Transverse colon (tissue), 4 donors: ENCODE data around the gene CXCR2. TPM values are rescaled to one million over a fixed set of nuclear protein-coding genes. Genes with fewer than 3 reads are reported as not detected.
"Not testable (repeated sequence)": the region's sequence is repeated elsewhere in the genome, so short reads cannot be mapped to it uniquely, and the experiment has no call there.

ENCODE experiments used
- DNase-seq: peaks from one replicate; pipeline ENCODE4 v3.0.0-alpha.2; 2019
- H3K27ac ChIP-seq, 4 donors: fragments of 200-600 bp; sonication (generic); 2 replicates each; pipeline ENCODE4 v1.5.1; 2016 to 2018; ENCODE audit warnings: inconsistent platforms in 4 of 4
- H3K27me3 ChIP-seq: fragments of 200-600 bp; sonication (generic); 2 replicates; pipeline ENCODE4 v1.5.1; 2017; ENCODE audit warnings: inconsistent platforms
- H3K36me3 ChIP-seq, 4 donors: fragments of 200-600 bp; sonication (generic); 2 replicates each; pipeline ENCODE4 v1.5.1; 2017 to 2019; ENCODE audit warnings: inconsistent platforms in 4 of 4
- H3K4me1 ChIP-seq, 4 donors: fragments of 200-600 bp; sonication (generic); 2 replicates each; pipeline ENCODE4 v1.5.1; 2017 to 2020; ENCODE audit warnings: inconsistent platforms in 4 of 4
- H3K4me3 ChIP-seq, 4 donors: fragments of 200-600 bp; sonication (generic); 1 replicate in 1 of 4; 2 replicates in 3 of 4; pipeline versions ENCODE4 v1.5.1 to v1.6.1; 2017 to 2019; ENCODE audit warnings: inconsistent platforms in 4 of 4
- H3K9me3 ChIP-seq, 2 donors: fragments of 200-600 bp; sonication (generic); 2 replicates each; pipeline ENCODE4 v1.5.1; 2017 to 2019; ENCODE audit warnings: inconsistent platforms in 2 of 2
- CTCF ChIP-seq, 5 experiments: fragments of 200-600 bp in 3 of 5; fragments of 450-650 bp in 2 of 5; sonication (generic) in 3 of 5; IDR thresholded peaks; 1 replicate in 2 of 5; 2 replicates in 3 of 5; pipeline ENCODE4 v1.5.1; 2016 to 2017; ENCODE audit warnings: antibody characterized with exemption in 5 of 5, inconsistent platforms in 3 of 5, mild to moderate bottlenecking in 2 of 5, moderate library complexity in 1 of 5
- EP300 ChIP-seq: sonication (generic); formaldehyde crosslinking; IDR thresholded peaks from one replicate; pipeline ENCODE4 v1.6.1; 2017; ENCODE audit warnings: antibody characterized with exemption, low read depth
- POLR2A ChIP-seq: fragments of 450-650 bp; IDR thresholded peaks from one replicate; pipeline ENCODE4 v1.6.1; 2016; ENCODE audit warnings: antibody characterized with exemption, mild to moderate bottlenecking, moderate library complexity
- POLR2AphosphoS5 ChIP-seq, 3 donors: sonication (generic); formaldehyde crosslinking; IDR thresholded peaks; one replicate each; pipeline ENCODE4 v1.6.1; 2016; ENCODE audit warnings: antibody characterized with exemption in 3 of 3
- WGBS, 2 donors: methylation state at CpG; one replicate each; pipeline ENCODE4 v1.1.5; 2018; ENCODE audit warnings: low coverage in 1 of 2; 5-methylcytosine and 5-hydroxymethylcytosine counted together
- in situ Hi-C, 4 donors: fragments of 200-750 bp; cut with MboI; loops; one replicate each; pipeline versions ENCODE4 v1.15.0 to v1.15.1; 2017; ENCODE audit warnings: low sequenced_read_pairs in 3 of 4, low pct_ligation_motif_present in 1 of 4, low pct_unique_long_range_greater_than_20kb in 1 of 4
- intact Hi-C: fragments of 100-400 bp; cut with DNase I; formaldehyde crosslinking; loops from one replicate; pipeline ENCODE4 v1.15.1; 2023; ENCODE audit warnings: low total_unique reads
- total RNA-seq, 4 donors: library from RNA; depleted of rRNA; stranded (reverse); fragments of >200 nt; gene quantifications; one replicate each; pipeline ENCODE4 v1.1.0, GENCODE V29; 2016

Gene CXCR2
- total RNA-seq, 4 donors from 2014 or later: not detected

GRCh38 chr2:218097975-218098374, 27.9 kb upstream of the CXCR2 start:
- in situ Hi-C loops: no loop called here
- H3K27me3 ChIP-seq: no peaks in the 10 kb centered on the region

GRCh38 chr2:218108834-218109233, 17.0 kb upstream of the CXCR2 start:
- in situ Hi-C loops, H3K4me1 ChIP-seq, H3K9me3 ChIP-seq, DNase-seq, H3K36me3 ChIP-seq, H3K4me3 ChIP-seq, H3K27me3 ChIP-seq, intact Hi-C loops, H3K27ac ChIP-seq: not testable (repeated sequence)
- 85% methylated on average over 4 to 7 of the region's 7 CpGs for WGBS, 2 donors

More at GRCh38 chr2:218097975-218098374, 27.9 kb upstream of the CXCR2 start:
- no peak for DNase-seq
- TF ChIP-seq EP300 (no peak), CTCF (IDR thresholded peaks at IDR 0.05) (no peak), POLR2AphosphoS5 (IDR thresholded peaks at IDR 0.05) (no peak), POLR2A (no peak)
- H3K27ac ChIP-seq: no peak overlapping the region
- H3K36me3 ChIP-seq: no peaks in the 10 kb centered on the region
- H3K4me1 ChIP-seq: no peaks in the 10 kb centered on the region
- 70 to 71% methylated on average over 2 to 3 of the region's 3 CpGs for WGBS, 2 donors
- H3K9me3 ChIP-seq: no peaks in the 10 kb centered on the region
- H3K4me3 ChIP-seq: no peak overlapping the region
- intact Hi-C loops: no loop called here

- H3K9me3 ChIP-seq, H3K4me1 ChIP-seq, DNase-seq, in situ Hi-C loops, H3K4me3 ChIP-seq, intact Hi-C loops, H3K36me3 ChIP-seq, H3K27ac ChIP-seq: not testable (repeated sequence)
- WGBS, 2 donors: 60 to 74% methylated on average over 4 of the region's 4 CpGs
- H3K27me3 ChIP-seq: peaks cover 13% of the 10 kb centered on the region
Observed at GRCh38 chr2:218121789-218122188, 4.0 kb upstream of the CXCR2 start.

GRCh38 chr2:218122286-218122685, 3.5 kb upstream of the CXCR2 start:
- DNase-seq, intact Hi-C loops: not testable (repeated sequence)

GRCh38 chr2:218123986-218124385, 1.8 kb upstream of the CXCR2 start:
- Histone ChIP-seq H3K4me1 (no peaks in the 10 kb centered on the region), H3K4me3 (no peak overlapping the region), H3K27me3 (peaks cover 18% of the 10 kb centered on the region), H3K27ac (no peak overlapping the region), H3K36me3 (no peaks in the 10 kb centered on the region), H3K9me3 (peaks cover 5 to 8% of the 10 kb centered on the region in 2 donors)
- in situ Hi-C loops: no loop called here
- TF ChIP-seq EP300: no peak
- no peak for TF ChIP-seq POLR2A
- TF ChIP-seq CTCF (IDR thresholded peaks at IDR 0.05): no peak
- no peak for TF ChIP-seq POLR2AphosphoS5 (IDR thresholded peaks at IDR 0.05)
- intact Hi-C loops: no loop called here
- DNase-seq: no peak
- WGBS, 2 donors: 69 to 88% methylated on average over 1 to 4 of the region's 4 CpGs

More at GRCh38 chr2:218122286-218122685, 3.5 kb upstream of the CXCR2 start:
- H3K4me1 ChIP-seq, H3K4me3 ChIP-seq, H3K36me3 ChIP-seq, H3K27ac ChIP-seq, H3K9me3 ChIP-seq, in situ Hi-C loops: not testable (repeated sequence)
- peaks cover 18% of the 10 kb centered on the region for H3K27me3 ChIP-seq

GRCh38 chr2:218125095-218125494, 733 bp upstream of the CXCR2 start:
- no peak overlapping the region for H3K4me3 ChIP-seq
- H3K36me3 ChIP-seq: no peaks in the 10 kb centered on the region
- TF ChIP-seq EP300 (no peak), POLR2A (no peak), CTCF (IDR thresholded peaks at IDR 0.05) (no peak), POLR2AphosphoS5 (IDR thresholded peaks at IDR 0.05) (no peak)
- no peaks in the 10 kb centered on the region for H3K4me1 ChIP-seq
- peaks cover 5 to 8% of the 10 kb centered on the region in 2 donors for H3K9me3 ChIP-seq
- intact Hi-C loops (no loop called here), in situ Hi-C loops (no loop called here)
- peaks cover 18% of the 10 kb centered on the region for H3K27me3 ChIP-seq
- no peak for DNase-seq
- H3K27ac ChIP-seq: no peak overlapping the region
- WGBS, 2 donors: 50% methylated on average over 1 to 4 of the region's 4 CpGs
